A549 (cell line): Measurements from ENCODE around the gene TCERG1L. TPM values are rescaled to one million over a fixed set of nuclear protein-coding genes. Genes with fewer than 3 reads are reported as not detected.

ENCODE experiments used
- ATAC-seq, 2 experiments: fragments of 200-7000 bp in 1 of 2; fragments of >200 bp in 1 of 2; cut with Nextera tagmentation in 1 of 2; cut with Tn5 transposase in 1 of 2; 3 replicates each; pipeline versions ENCODE4 v1.8.0 to v1.9.1; 2018 to 2020; ENCODE audit warnings: mild to moderate bottlenecking in 1 of 2, moderate library complexity in 1 of 2
- CTCF ChIA-PET: fragments of 300-600 bp; sonication (Branson Sonifier 250); formaldehyde crosslinking; extraction: SDS; loops from one replicate; lab custom pipeline; 2021; ENCODE audit warnings: antibody characterized with exemption, inconsistent platforms; lab: Yijun Ruan, JAX
- POLR2A ChIA-PET: fragments of 350-600 bp; formaldehyde crosslinking; extraction: SDS; loops from one replicate; lab custom pipeline; 2021; ENCODE audit warnings: antibody characterized with exemption, inconsistent platforms; lab: Yijun Ruan, JAX
- DNase-seq, 2 experiments: peaks; one replicate each; pipeline versions ENCODE4 v3.0.0 to v3.0.0-alpha.2; 2011 to 2016; ENCODE audit warnings: low read depth in 1 of 2, low spot score in 1 of 2
- FAIRE-seq: peaks from 2 replicates; lab custom pipeline; 2011; peaks lifted over from hg19 to GRCh38; lab: Jason Lieb, UNC
- H3K27ac ChIP-seq, 2 experiments: fragments of >200 bp; sonication (Bioruptor Twin); formaldehyde crosslinking; 3 replicates each; pipeline ENCODE4 v1.5.1; 2016 to 2017
- H3K4me1 ChIP-seq: fragments of >200 bp; sonication (Bioruptor Twin); formaldehyde crosslinking; 3 replicates; pipeline ENCODE4 v1.6.1; 2016
- H3K4me2 ChIP-seq: fragments of >200 bp; sonication (Bioruptor Twin); formaldehyde crosslinking; 3 replicates; pipeline ENCODE4 v1.6.1; 2016
- H3K4me3 ChIP-seq: fragments of >200 bp; sonication (Bioruptor Twin); formaldehyde crosslinking; 3 replicates; pipeline ENCODE4 v1.5.1; 2016
- H3K9me3 ChIP-seq: fragments of >200 bp; sonication (Bioruptor Twin); formaldehyde crosslinking; 3 replicates; pipeline ENCODE4 v1.6.1; 2016
- CBX2 ChIP-seq: fragments of 200-600 bp; sonication (generic); IDR thresholded peaks from 2 replicates; pipeline ENCODE4 v1.6.1; 2016; ENCODE audit warnings: low read depth, mild to moderate bottlenecking, borderline replicate concordance
- EHF ChIP-seq: fragments of 250-450 bp; sonication (Bioruptor Pico); IDR thresholded peaks from 2 replicates; pipeline ENCODE4 v1.5.0; 2020; ENCODE audit warnings: mild to moderate bottlenecking
- FOXS1 ChIP-seq: fragments of 250-450 bp; sonication (Bioruptor Pico); IDR thresholded peaks from 2 replicates; pipeline ENCODE4 v1.5.0; 2020; ENCODE audit warnings: mild to moderate bottlenecking, moderate library complexity
- GATA3 ChIP-seq: IDR thresholded peaks from 2 replicates; pipeline ENCODE4 v1.6.1; 2012; ENCODE audit warnings: borderline replicate concordance
- HEYL ChIP-seq: fragments of 250-450 bp; sonication (Bioruptor Pico); IDR thresholded peaks from 2 replicates; pipeline ENCODE4 v1.8.0; 2021; ENCODE audit warnings: mild to moderate bottlenecking, moderate library complexity
- HOXA7 ChIP-seq: fragments of 250-450 bp; sonication (Bioruptor Pico); IDR thresholded peaks from 2 replicates; pipeline ENCODE4 v1.5.0; 2020; ENCODE audit warnings: mild to moderate bottlenecking, moderate library complexity
- JUN ChIP-seq, 2 experiments: fragments of >200 bp; sonication (Bioruptor Twin); formaldehyde crosslinking; IDR thresholded peaks; 2 replicates in 1 of 2; 3 replicates in 1 of 2; pipeline ENCODE4 v1.6.1; 2016 to 2017
- KDM5A ChIP-seq: fragments of 200-600 bp; sonication (generic); IDR thresholded peaks from 2 replicates; pipeline ENCODE4 v1.6.1; 2016; ENCODE audit warnings: antibody characterized with exemption, mild to moderate bottlenecking
- MAFK ChIP-seq: fragments of 450-650 bp; IDR thresholded peaks from 2 replicates; pipeline ENCODE4 v1.6.1; 2014; ENCODE audit not compliant: partially characterized antibody
- MAZ ChIP-seq: fragments of 150-350 bp; IDR thresholded peaks from 2 replicates; pipeline ENCODE4 v1.6.1; 2014; ENCODE audit warnings: antibody characterized with exemption, low read depth, low read length, borderline replicate concordance
- NPAS2 ChIP-seq: fragments of 250-450 bp; sonication (Bioruptor Pico); IDR thresholded peaks from 2 replicates; pipeline ENCODE4 v1.8.0; 2022; ENCODE audit warnings: mild to moderate bottlenecking, moderate library complexity, borderline replicate concordance
- PHF8 ChIP-seq: fragments of 200-600 bp; sonication (generic); IDR thresholded peaks from 2 replicates; pipeline ENCODE4 v1.6.1; 2016; ENCODE audit warnings: low read depth, mild to moderate bottlenecking, antibody characterized with exemption, moderate library complexity, borderline replicate concordance
- POLR2AphosphoS2 ChIP-seq: conservative IDR thresholded peaks from 2 replicates; pipeline ENCODE4 v1.6.1; 2012; ENCODE audit warnings: low read length, improper control_type of control experiment, inconsistent platforms
- RAD21 ChIP-seq, 2 experiments: fragments of >200 bp in 1 of 2; sonication (Bioruptor Twin) in 1 of 2; formaldehyde crosslinking in 1 of 2; IDR thresholded peaks in 1 of 2; conservative IDR thresholded peaks in 1 of 2; 2 replicates in 1 of 2; 3 replicates in 1 of 2; pipeline ENCODE4 v1.6.1; 2012 to 2018; ENCODE audit warnings: inconsistent platforms in 1 of 2
- RARB ChIP-seq: fragments of 250-450 bp; sonication (Bioruptor Pico); IDR thresholded peaks from 2 replicates; pipeline ENCODE4 v1.8.0; 2021; ENCODE audit warnings: mild to moderate bottlenecking, moderate library complexity
- RNF2 ChIP-seq: fragments of 200-600 bp; sonication (generic); IDR thresholded peaks from 2 replicates; pipeline ENCODE4 v1.6.1; 2016; ENCODE audit warnings: low read depth, mild to moderate bottlenecking, antibody characterized with exemption, moderate library complexity, borderline replicate concordance
- SREBF2 ChIP-seq: fragments of 450-650 bp; IDR thresholded peaks from 2 replicates; pipeline ENCODE4 v1.6.1; 2014; ENCODE audit warnings: mild to moderate bottlenecking, moderate library complexity
- TP53 ChIP-seq: fragments of 250-450 bp; sonication (Bioruptor Pico); IDR thresholded peaks from 2 replicates; pipeline ENCODE4 v1.5.0; 2021; ENCODE audit warnings: mild to moderate bottlenecking, moderate library complexity
- ZFP36 ChIP-seq: fragments of 450-650 bp; IDR thresholded peaks from 2 replicates; pipeline ENCODE4 v1.6.1; 2014; ENCODE audit warnings: borderline replicate concordance; ENCODE audit not compliant: partially characterized antibody
- ZNF302 ChIP-seq: fragments of 250-450 bp; sonication (Bioruptor Pico); IDR thresholded peaks from 2 replicates; pipeline ENCODE4 v1.9.0; 2021; ENCODE audit warnings: inconsistent platforms, mild to moderate bottlenecking, moderate library complexity
- WGBS: methylation state at CpG from one replicate; pipeline ENCODE4 v1.1.6; 2017; ENCODE audit errors: missing lambda C conversion rate; 5-methylcytosine and 5-hydroxymethylcytosine counted together
- polyA plus RNA-seq, 4 experiments: library from polyadenylated mRNA; depleted of rRNA in 3 of 4; stranded (reverse); fragments of >200 nt; fragmentation: RNase III in 1 of 4; extraction: RNeasy Plus Mini Kit Qiagen cat#74134 plus additional on column Dnase treatment in 1 of 4; gene quantifications; 2 replicates in 3 of 4; 3 replicates in 1 of 4; pipeline ENCODE4 v1.2.3, GENCODE V29; 2011 to 2017
- TF ChIP-seq, protein P1 (sequence below): IDR thresholded peaks from 2 replicates; pipeline ENCODE4 v1.6.1; 2012
- TF ChIP-seq, protein P2 (sequence below): fragments of 250-450 bp; sonication (Bioruptor Pico); IDR thresholded peaks from 2 replicates; pipeline ENCODE4 v1.5.0; 2020; ENCODE audit warnings: low read depth, mild to moderate bottlenecking, moderate library complexity
- TF ChIP-seq, protein P3 (sequence below): fragments of >200 bp; sonication (Bioruptor Twin); formaldehyde crosslinking; IDR thresholded peaks from 3 replicates; pipeline ENCODE4 v1.5.1; 2016

TCERG1L gene
- polyA plus RNA-seq, 2 of the 4 experiments (the other 2 are of a cell fraction): not detected

DNA sequence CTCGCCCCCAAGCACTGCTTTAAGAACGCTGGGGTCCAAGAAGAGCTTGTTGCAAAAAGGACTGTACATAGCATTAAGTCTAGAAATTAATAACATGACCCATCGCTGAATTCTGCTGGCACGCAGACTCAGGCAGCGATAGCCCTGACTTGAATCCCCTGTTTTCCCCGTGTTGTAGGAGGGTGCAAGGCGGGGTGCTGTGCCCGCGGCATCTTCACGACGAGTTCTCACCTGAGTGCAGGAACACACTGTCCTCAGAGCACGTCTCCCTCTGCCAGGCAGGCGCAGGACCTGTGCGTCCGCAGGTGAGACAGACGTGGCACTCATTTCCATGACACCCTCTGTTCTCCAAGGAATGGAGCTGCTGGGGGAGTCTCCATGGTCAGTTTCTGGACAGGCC lies 243.2 kb downstream of the TCERG1L start:
- 54% methylated on average over 16 of the region's 16 CpGs for WGBS
- no peak overlapping the region for H3K4me2 ChIP-seq
- ChIA-PET CTCF (interaction anchor here (1.0 kb wide), 1 partner anchor 180 kb away, joined by 3 read pairs; no protein-coding TSS in a partner anchor), POLR2A (no interaction called here)
- FAIRE-seq (no peak), DNase-seq (no peak), ATAC-seq (no peak)
- no peaks in the 10 kb centered on the region for H3K4me1 ChIP-seq
- TF ChIP-seq HOXA7 (CRISPR knock-in tag) (no peak), EHF (no peak), ZFP36 (no peak), JUN (IDR thresholded peaks at IDR 0.05) (no peak), RARB (CRISPR knock-in tag) (no peak), ZNF302 (CRISPR knock-in tag) (no peak), RAD21 (conservative IDR thresholded peaks at IDR 0.05 in 1 of 2, IDR thresholded peaks at IDR 0.05 in 1 of 2) (no peak), SREBF2 (no peak), GATA3 (no peak), HEYL (CRISPR knock-in tag) (no peak), FOXS1 (CRISPR knock-in tag) (no peak), NPAS2 (CRISPR knock-in tag) (no peak), RNF2 (no peak), KDM5A (no peak), CBX2 (no peak)
- TF ChIP-seq, protein P1, sequence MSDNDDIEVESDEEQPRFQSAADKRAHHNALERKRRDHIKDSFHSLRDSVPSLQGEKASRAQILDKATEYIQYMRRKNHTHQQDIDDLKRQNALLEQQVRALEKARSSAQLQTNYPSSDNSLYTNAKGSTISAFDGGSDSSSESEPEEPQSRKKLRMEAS: no peak
- TF ChIP-seq, protein P2, sequence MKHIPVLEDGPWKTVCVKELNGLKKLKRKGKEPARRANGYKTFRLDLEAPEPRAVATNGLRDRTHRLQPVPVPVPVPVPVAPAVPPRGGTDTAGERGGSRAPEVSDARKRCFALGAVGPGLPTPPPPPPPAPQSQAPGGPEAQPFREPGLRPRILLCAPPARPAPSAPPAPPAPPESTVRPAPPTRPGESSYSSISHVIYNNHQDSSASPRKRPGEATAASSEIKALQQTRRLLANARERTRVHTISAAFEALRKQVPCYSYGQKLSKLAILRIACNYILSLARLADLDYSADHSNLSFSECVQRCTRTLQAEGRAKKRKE (CRISPR knock-in tag): no peak
- TF ChIP-seq, protein P3, sequence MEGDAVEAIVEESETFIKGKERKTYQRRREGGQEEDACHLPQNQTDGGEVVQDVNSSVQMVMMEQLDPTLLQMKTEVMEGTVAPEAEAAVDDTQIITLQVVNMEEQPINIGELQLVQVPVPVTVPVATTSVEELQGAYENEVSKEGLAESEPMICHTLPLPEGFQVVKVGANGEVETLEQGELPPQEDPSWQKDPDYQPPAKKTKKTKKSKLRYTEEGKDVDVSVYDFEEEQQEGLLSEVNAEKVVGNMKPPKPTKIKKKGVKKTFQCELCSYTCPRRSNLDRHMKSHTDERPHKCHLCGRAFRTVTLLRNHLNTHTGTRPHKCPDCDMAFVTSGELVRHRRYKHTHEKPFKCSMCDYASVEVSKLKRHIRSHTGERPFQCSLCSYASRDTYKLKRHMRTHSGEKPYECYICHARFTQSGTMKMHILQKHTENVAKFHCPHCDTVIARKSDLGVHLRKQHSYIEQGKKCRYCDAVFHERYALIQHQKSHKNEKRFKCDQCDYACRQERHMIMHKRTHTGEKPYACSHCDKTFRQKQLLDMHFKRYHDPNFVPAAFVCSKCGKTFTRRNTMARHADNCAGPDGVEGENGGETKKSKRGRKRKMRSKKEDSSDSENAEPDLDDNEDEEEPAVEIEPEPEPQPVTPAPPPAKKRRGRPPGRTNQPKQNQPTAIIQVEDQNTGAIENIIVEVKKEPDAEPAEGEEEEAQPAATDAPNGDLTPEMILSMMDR: no peak
- no peak overlapping the region for H3K4me3 ChIP-seq
- H3K9me3 ChIP-seq: no peaks in the 10 kb centered on the region
- no peak overlapping the region for H3K27ac ChIP-seq

DNA sequence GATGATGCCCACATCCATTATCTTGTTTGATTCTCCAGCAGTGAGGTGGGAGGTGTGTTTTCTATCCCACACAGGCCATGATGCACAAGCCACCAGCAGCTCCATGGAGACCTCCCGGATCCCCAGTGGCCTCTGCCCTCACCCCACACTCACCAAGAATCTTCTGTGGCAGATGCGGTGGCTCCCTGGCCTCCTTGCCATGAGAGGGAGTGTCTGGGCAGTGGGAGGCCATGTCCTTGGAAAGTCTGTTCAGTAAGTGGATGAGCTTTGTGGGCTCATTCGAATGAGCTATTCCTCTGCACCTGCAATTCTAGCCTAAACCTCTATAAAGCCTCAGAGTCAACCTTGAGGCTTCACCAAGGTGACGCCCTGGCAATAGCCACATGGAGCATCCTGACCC lies 243.8 kb downstream of the TCERG1L start:
- Histone ChIP-seq H3K27ac (no peak overlapping the region), H3K9me3 (no peaks in the 10 kb centered on the region), H3K4me1 (no peaks in the 10 kb centered on the region)
- no peak for DNase-seq
- no peak for ATAC-seq
- TF ChIP-seq MAFK: no peak
- TF ChIP-seq MAZ: no peak
- TF ChIP-seq CBX2: no peak
- TF ChIP-seq TP53 (CRISPR knock-in tag): no peak
- TF ChIP-seq POLR2AphosphoS2: no peak
- no peak for TF ChIP-seq PHF8
- TF ChIP-seq, all 56 proteins: peak for 0
- H3K4me2 ChIP-seq: no peak overlapping the region
- FAIRE-seq: no peak
- ChIA-PET CTCF (no interaction called here), POLR2A (no interaction called here)
- WGBS: 36% methylated on average over 2 of the region's 4 CpGs
- no peak overlapping the region for H3K4me3 ChIP-seq
